Stimulated activated CD4-positive, alpha-beta T cell treated with anti-CD3 and anti-CD28 coated beads, Interleukin-2, amount 100 ng/mL, for 4 hours (primary cell): ENCODE measurements around the gene USP49.
"Not testable (repeated sequence)": the region's sequence is repeated elsewhere in the genome, so short reads cannot be mapped to it uniquely, and the experiment has no call there.

ENCODE experiments used
- DNase-seq: peaks from one replicate; pipeline ENCODE4 v3.0.0-alpha.2; 2020; ENCODE audit warnings: low read depth

USP49 gene

GRCh38 chr6:41779788-41780550, 115.2 kb downstream of the USP49 start, which contains the start of gene FRS3:
TSS of gene FRS3 (minus strand) at chr6:41779900. CDS start at chr6:41776987, 2,913 bp downstream.
- peak; percentile 99 for DNase-seq

GRCh38 chr6:41779336-41779735, 115.8 kb downstream of the USP49 start:
- no peak for DNase-seq

- DNase-seq = no peak
These were observed 116.3 kb downstream of the USP49 start for GRCh38 chr6:41778895-41779294.

- no peak for DNase-seq
These were observed 117.5 kb downstream of the USP49 start for GRCh38 chr6:41777551-41778285.

GRCh38 chr6:41775293-41775882, 119.8 kb downstream of the USP49 start:
- no peak for DNase-seq

GRCh38 chr6:41774841-41775240, 120.3 kb downstream of the USP49 start:
- DNase-seq = no peak

- DNase-seq = no peak
These were observed 123.9 kb downstream of the USP49 start for GRCh38 chr6:41771058-41771983.

- DNase-seq = no peak
These were observed 124.7 kb downstream of the USP49 start for GRCh38 chr6:41770381-41771057.

GRCh38 chr6:41769376-41769775, 125.8 kb downstream of the USP49 start:
- no peak for DNase-seq

GRCh38 chr6:41768545-41769308, 126.4 kb downstream of the USP49 start:
- DNase-seq = no peak

- DNase-seq = no peak
These were observed 127.9 kb downstream of the USP49 start for GRCh38 chr6:41767112-41767833.

GRCh38 chr6:41766043-41766664, 129.0 kb downstream of the USP49 start:
- not testable (repeated sequence) for DNase-seq

- DNase-seq = no peak
These were observed 131.7 kb downstream of the USP49 start for GRCh38 chr6:41763470-41763869.

- no peak for DNase-seq
These were observed 135.1 kb downstream of the USP49 start for GRCh38 chr6:41759905-41760579.

- no peak for DNase-seq
These were observed 135.9 kb downstream of the USP49 start for GRCh38 chr6:41759106-41759904.

- no peak for DNase-seq
These were observed 136.5 kb downstream of the USP49 start for GRCh38 chr6:41758641-41759035.

GRCh38 chr6:41757931-41758640, 137.1 kb downstream of the USP49 start:
- DNase-seq = peak; percentile 27
